K562 (cell line): ENCODE data around the gene WNK2. TPM values are rescaled to one million over a fixed set of nuclear protein-coding genes. Genes with fewer than 3 reads are reported as not detected.

Experiments
- ATAC-seq: fragments of 200-7000 bp; cut with Tn5 transposase; 3 replicates; pipeline ENCODE4 v1.9.1; 2020; ENCODE audit warnings: moderate library complexity
- BruUV-seq: library from RNA; stranded (reverse); fragments of 400-500 nt; replicated peaks from 2 replicates; lab custom pipeline; 2021; lab: Mats Ljungman, UMichigan
- CTCF ChIA-PET: fragments of 300-600 bp; formaldehyde crosslinking; extraction: SDS; loops from one replicate; lab custom pipeline; 2021; ENCODE audit warnings: low intra/inter-chr PET ratio; lab: Yijun Ruan, JAX
- POLR2A ChIA-PET: fragments of 300-600, 350-650 bp; sonication (Branson Sonifier 250); formaldehyde crosslinking; extraction: SDS; loops from one replicate; lab custom pipeline; 2021; ENCODE audit warnings: antibody characterized with exemption, inconsistent platforms; lab: Yijun Ruan, JAX
- DNase-seq, 4 experiments: peaks; one replicate each; pipeline versions ENCODE4 v3.0.0 to v3.0.0-alpha.2; 2011 to 2018; ENCODE audit warnings: low spot score in 3 of 4, mixed read lengths in 3 of 4; ENCODE audit errors: extremely low read depth in 1 of 4
- FAIRE-seq: peaks from 2 replicates; lab custom pipeline; 2011; peaks lifted over from hg19 to GRCh38; lab: Jason Lieb, UNC
- H2AFZ ChIP-seq: 2 replicates; pipeline ENCODE4 v1.6.0; 2011; ENCODE audit warnings: low read depth, low read length, control low read depth, inconsistent platforms
- H3K27ac ChIP-seq: fragments of 200-600 bp; 3 replicates; pipeline ENCODE4 v1.8.0; 2011; ENCODE audit warnings: low read depth, mild to moderate bottlenecking, control low read depth, inconsistent platforms, low read length, moderate library complexity, mixed read lengths; ENCODE audit errors: extremely low read depth
- H3K27me3 ChIP-seq, 2 experiments: fragments of 300-600 bp in 1 of 2; 2 replicates in 1 of 2; 3 replicates in 1 of 2; pipeline versions ENCODE4 v1.6.0 to v1.8.0; 2011; ENCODE audit warnings: inconsistent platforms in 2 of 2, low read length in 2 of 2, mild to moderate bottlenecking in 1 of 2, mixed read lengths in 1 of 2, moderate library complexity in 1 of 2; ENCODE audit not compliant: control insufficient read depth in 2 of 2, insufficient read depth in 2 of 2
- H3K36me3 ChIP-seq: fragments of 300-600 bp; 3 replicates; pipeline ENCODE4 v1.8.0; 2011; ENCODE audit warnings: mild to moderate bottlenecking, low read length, inconsistent platforms; ENCODE audit not compliant: control insufficient read depth, insufficient read depth
- H3K4me1 ChIP-seq, 2 experiments: fragments of 200-600 bp in 1 of 2; replicated peaks in 1 of 2; 2 replicates in 1 of 2; 3 replicates in 1 of 2; pipeline versions ENCODE4 v1.5.1 to v1.8.0; 2011; ENCODE audit warnings: inconsistent platforms in 2 of 2, low read length in 2 of 2, mild to moderate bottlenecking in 1 of 2, mixed read lengths in 1 of 2, moderate library complexity in 1 of 2; ENCODE audit not compliant: control insufficient read depth in 2 of 2, insufficient read depth in 2 of 2
- H3K4me2 ChIP-seq: 2 replicates; pipeline ENCODE4 v1.6.1; 2011; ENCODE audit warnings: low read length, control low read depth, inconsistent platforms, mixed read lengths; ENCODE audit not compliant: insufficient read depth
- H3K4me3 ChIP-seq: fragments of 200-600 bp; sonication (generic), shearing (Covaris generic); 2 replicates; pipeline ENCODE4 v1.5.1; 2016; ENCODE audit warnings: control low read depth, inconsistent platforms
- H3K79me2 ChIP-seq: fragments of 200-600 bp; 3 replicates; pipeline ENCODE4 v1.8.0; 2011; ENCODE audit warnings: low read length, inconsistent platforms; ENCODE audit not compliant: control insufficient read depth, insufficient read depth
- H3K9ac ChIP-seq, 2 experiments: 2 replicates each; pipeline versions ENCODE4 v1.6.0 to v1.6.1; 2011; ENCODE audit warnings: low read depth in 2 of 2, low read length in 2 of 2, control low read depth in 1 of 2, inconsistent platforms in 1 of 2, mild to moderate bottlenecking in 1 of 2, mixed read lengths in 1 of 2; ENCODE audit not compliant: insufficient read depth in 1 of 2
- H3K9me1 ChIP-seq: one replicate; pipeline ENCODE4 v1.6.0; 2011; ENCODE audit warnings: inconsistent platforms, mild to moderate bottlenecking, low read length, moderate library complexity; ENCODE audit not compliant: control insufficient read depth, insufficient read depth
- H3K9me3 ChIP-seq: replicated peaks from 2 replicates; pipeline ENCODE4 v1.5.1; 2011; ENCODE audit warnings: low read depth, low read length, inconsistent platforms; ENCODE audit not compliant: control insufficient read depth, insufficient read depth
- H4K20me1 ChIP-seq: replicated peaks from 2 replicates; pipeline ENCODE4 v1.6.1; 2011; ENCODE audit warnings: low read length, inconsistent platforms, mixed read lengths; ENCODE audit not compliant: control insufficient read depth, insufficient read depth
- ESRRB ChIP-seq: fragments of 250-450 bp; sonication (Bioruptor Pico); IDR thresholded peaks from 2 replicates; pipeline ENCODE4 v1.5.0; 2020; ENCODE audit warnings: mild to moderate bottlenecking, moderate library complexity, borderline replicate concordance
- GATA2 ChIP-seq: sonication (generic); formaldehyde crosslinking; IDR thresholded peaks from 2 replicates; pipeline ENCODE4 v1.4.0; 2020; ENCODE audit warnings: mild to moderate bottlenecking, missing genetic modification reagents
- HNRNPH1 ChIP-seq: fragments of 200-400 bp; formaldehyde crosslinking; optimal IDR thresholded peaks from 2 replicates; pipeline ENCODE3; 2017; ENCODE audit warnings: low read depth, mild to moderate bottlenecking, low read length, moderate library complexity
- MAFF ChIP-seq: IDR thresholded peaks from 2 replicates; pipeline ENCODE4 v1.6.1; 2012; ENCODE audit warnings: low read length, improper control_type of control experiment
- MCM7 ChIP-seq, 2 experiments: fragments of 450-650 bp; IDR thresholded peaks; 2 replicates each; pipeline ENCODE4 v1.6.1; 2016 to 2018
- MEF2D ChIP-seq: conservative IDR thresholded peaks from 2 replicates; pipeline ENCODE4 v1.6.1; 2016; ENCODE audit warnings: low read depth, missing genetic modification characterization, missing compliant biosample characterization
- MTA3 ChIP-seq: fragments of 450-650 bp; formaldehyde crosslinking; IDR thresholded peaks from 2 replicates; pipeline ENCODE4 v1.6.1; 2017; ENCODE audit warnings: mild to moderate bottlenecking, borderline replicate concordance
- NCOA6 ChIP-seq: fragments of 450-650 bp; IDR thresholded peaks from 2 replicates; pipeline ENCODE4 v1.6.1; 2017; ENCODE audit warnings: mild to moderate bottlenecking
- NONO ChIP-seq, 2 experiments: fragments of 200-400 bp in 1 of 2; fragments of 450-650 bp in 1 of 2; formaldehyde crosslinking in 1 of 2; IDR thresholded peaks; 2 replicates each; pipeline ENCODE4 v1.6.1; 2017; ENCODE audit warnings: low read depth in 2 of 2, mild to moderate bottlenecking in 2 of 2, moderate library complexity in 2 of 2, low read length in 1 of 2
- NR2C2 ChIP-seq, 2 experiments: fragments of 200-800 bp in 1 of 2; sonication (Bioruptor generic) in 1 of 2; sonication (generic) in 1 of 2; formaldehyde crosslinking in 1 of 2; IDR thresholded peaks; 2 replicates each; pipeline versions ENCODE4 v1.6.1 to v1.8.0; 2016 to 2022; ENCODE audit warnings: mild to moderate bottlenecking in 1 of 2, missing compliant biosample characterization in 1 of 2, missing genetic modification characterization in 1 of 2, missing genetic modification reagents in 1 of 2
- SAFB ChIP-seq: fragments of 200-400 bp; formaldehyde crosslinking; IDR thresholded peaks from 2 replicates; pipeline ENCODE4 v1.6.1; 2017; ENCODE audit warnings: low read depth, low read length, borderline replicate concordance
- TCF3 ChIP-seq: sonication (generic); formaldehyde crosslinking; IDR thresholded peaks from 2 replicates; pipeline ENCODE4 v1.4.0; 2020; ENCODE audit warnings: mild to moderate bottlenecking, missing genetic modification reagents
- THAP7 ChIP-seq: fragments of 250-450 bp; sonication (Bioruptor Pico); IDR thresholded peaks from 2 replicates; pipeline ENCODE4 v1.5.0; 2021
- ZNF282 ChIP-seq: sonication (generic); formaldehyde crosslinking; IDR thresholded peaks from 2 replicates; pipeline ENCODE4 v1.8.1; 2023; ENCODE audit warnings: missing genetic modification reagents
- ZNF3 ChIP-seq: fragments of 250-450 bp; sonication (Bioruptor Pico); IDR thresholded peaks from 2 replicates; pipeline ENCODE4 v1.5.0; 2021; ENCODE audit warnings: mild to moderate bottlenecking, moderate library complexity
- ZNF436 ChIP-seq: fragments of 250-450, 450-650 bp; sonication (Bioruptor Pico); formaldehyde crosslinking; IDR thresholded peaks from 2 replicates; pipeline ENCODE4 v1.7.0; 2020; ENCODE audit warnings: mild to moderate bottlenecking
- WGBS: fragments of 100-300 bp; shearing (Covaris generic); methylation state at CpG from one replicate; pipeline ENCODE4 v1.1.6; 2016; ENCODE audit warnings: low coverage, mixed read lengths; ENCODE audit not compliant: insufficient coverage; ENCODE audit errors: missing lambda C conversion rate; 5-methylcytosine and 5-hydroxymethylcytosine counted together
- in situ Hi-C: fragments of 300-500 bp; cut with MboI; formaldehyde crosslinking; loops from 4 replicates; pipeline ENCODE4 v1.15.0; 2018; ENCODE audit warnings: inconsistent platforms, mixed read lengths
- intact Hi-C: fragments of 100-400 bp; cut with micrococcal nuclease; formaldehyde crosslinking; loops from 2 replicates; pipeline ENCODE4 v1.14.2; 2022
- polyA plus RNA-seq, 8 experiments: library from polyadenylated mRNA; depleted of rRNA in 4 of 8; stranded (reverse) in 5 of 8; unstranded in 3 of 8; fragments of >200 nt; fragmentation: Nextera tagmentation in 2 of 8; fragmentation: Illumina TruSeq in 1 of 8; extraction: Ambion mirVana in 2 of 8; extraction: Trizol in 1 of 8; gene quantifications; 2 replicates each; pipeline versions ENCODE4 v1.2.1 to v1.2.3, GENCODE V29; 2011 to 2014; ENCODE audit warnings: inconsistent platforms in 1 of 8, missing spikeins in 1 of 8
- total RNA-seq, 7 experiments: library from RNA; depleted of rRNA in 6 of 7; stranded (reverse); fragments of >200 nt in 6 of 7; fragmentation: Illumina TruSeq in 2 of 7; extraction: Trizol in 2 of 7; gene quantifications; 2 replicates each; pipeline versions ENCODE4 v1.2.1 to v1.2.3, GENCODE V29; 2011 to 2021; ENCODE audit warnings: low replicate concordance in 1 of 7
- TF ChIP-seq, protein P1 (sequence below): sonication (generic); formaldehyde crosslinking; IDR thresholded peaks from 2 replicates; pipeline ENCODE4 v1.8.1; 2023; ENCODE audit warnings: mild to moderate bottlenecking, missing genetic modification reagents

WNK2 gene
- total and polyA plus RNA-seq, 9 of the 15 experiments (the other 6 are each of a cell fraction or from before 2014, with no cell fraction given), result 0.36 to 3.3 (median 0.64) TPM; not detected in 2

DNA sequence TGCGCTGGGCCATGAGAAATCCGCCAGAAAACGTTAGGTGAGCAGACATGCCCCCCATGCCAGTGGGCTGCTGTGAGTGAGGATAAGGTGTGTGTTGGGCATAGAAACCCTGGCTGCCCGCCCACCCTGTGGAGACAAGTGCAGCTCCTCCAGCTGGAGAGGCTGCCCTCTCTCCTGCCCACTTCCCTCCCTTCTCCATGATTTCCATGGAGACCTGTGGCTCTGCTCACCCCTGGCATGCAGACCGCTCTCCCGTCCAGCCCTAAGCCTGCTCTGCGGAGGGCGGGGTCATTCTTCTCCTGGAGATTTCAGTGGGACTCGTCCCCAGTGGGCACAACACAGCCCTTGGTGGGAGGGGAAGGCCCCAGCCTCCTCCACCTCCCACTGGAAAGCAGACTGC lies 134.5 kb downstream of the WNK2 start:
- in situ Hi-C loops (loop anchor here (25.0 kb wide), 1 partner anchor 306 kb away; no protein-coding TSS in a partner anchor), intact Hi-C loops (no loop called here)
- no peaks in the 10 kb centered on the region for H3K36me3 ChIP-seq
- H3K9ac ChIP-seq, result no peak overlapping the region
- H3K27ac ChIP-seq, result no peak overlapping the region
- peaks cover 0 to 14% of the 10 kb centered on the region in 2 experiments; a peak in 1 of 5 replicates for H3K4me1 ChIP-seq
- FAIRE-seq, result no peak
- no peaks in the 10 kb centered on the region for H3K9me3 ChIP-seq
- BruUV-seq, result no TSS peak
- H3K9me1 ChIP-seq, result no peaks in the 10 kb centered on the region
- H4K20me1 ChIP-seq, result no peaks in the 10 kb centered on the region
- H3K79me2 ChIP-seq, result no peaks in the 10 kb centered on the region
- H2AFZ ChIP-seq, result no peak overlapping the region
- TF ChIP-seq ZNF282 (CRISPR knock-in tag) (no peak), TCF3 (CRISPR knock-in tag) (no peak), MCM7 (IDR thresholded peaks at IDR 0.05) (no peak), MEF2D (tag) (no peak), THAP7 (no peak), ZNF436 (CRISPR knock-in tag) (no peak), ESRRB (CRISPR knock-in tag) (no peak), SAFB (no peak), NR2C2 (CRISPR knock-in tag; IDR thresholded peaks at IDR 0.05) (no peak), NR2C2 (tag; IDR thresholded peaks at IDR 0.05) (no peak), HNRNPH1 (no peak), MTA3 (no peak), NONO (IDR thresholded peaks at IDR 0.05; ENCODE audit: low read depth in 2 of 2, low read length in 1 of 2) (no peak), NCOA6 (no peak), MAFF (no peak), GATA2 (no peak), ZNF3 (CRISPR knock-in tag) (no peak)
- TF ChIP-seq, protein P1, sequence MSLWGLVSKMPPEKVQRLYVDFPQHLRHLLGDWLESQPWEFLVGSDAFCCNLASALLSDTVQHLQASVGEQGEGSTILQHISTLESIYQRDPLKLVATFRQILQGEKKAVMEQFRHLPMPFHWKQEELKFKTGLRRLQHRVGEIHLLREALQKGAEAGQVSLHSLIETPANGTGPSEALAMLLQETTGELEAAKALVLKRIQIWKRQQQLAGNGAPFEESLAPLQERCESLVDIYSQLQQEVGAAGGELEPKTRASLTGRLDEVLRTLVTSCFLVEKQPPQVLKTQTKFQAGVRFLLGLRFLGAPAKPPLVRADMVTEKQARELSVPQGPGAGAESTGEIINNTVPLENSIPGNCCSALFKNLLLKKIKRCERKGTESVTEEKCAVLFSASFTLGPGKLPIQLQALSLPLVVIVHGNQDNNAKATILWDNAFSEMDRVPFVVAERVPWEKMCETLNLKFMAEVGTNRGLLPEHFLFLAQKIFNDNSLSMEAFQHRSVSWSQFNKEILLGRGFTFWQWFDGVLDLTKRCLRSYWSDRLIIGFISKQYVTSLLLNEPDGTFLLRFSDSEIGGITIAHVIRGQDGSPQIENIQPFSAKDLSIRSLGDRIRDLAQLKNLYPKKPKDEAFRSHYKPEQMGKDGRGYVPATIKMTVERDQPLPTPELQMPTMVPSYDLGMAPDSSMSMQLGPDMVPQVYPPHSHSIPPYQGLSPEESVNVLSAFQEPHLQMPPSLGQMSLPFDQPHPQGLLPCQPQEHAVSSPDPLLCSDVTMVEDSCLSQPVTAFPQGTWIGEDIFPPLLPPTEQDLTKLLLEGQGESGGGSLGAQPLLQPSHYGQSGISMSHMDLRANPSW (CRISPR knock-in tag), result no peak
- TF ChIP-seq, all 486 proteins: peak for 0
- ChIA-PET POLR2A (interaction anchor here (0.8 to 1.3 kb wide), 2 partner anchors 10 to 151 kb away, joined by 3 read pairs; no protein-coding TSS in a partner anchor), CTCF (no interaction called here)
- DNase-seq (peak in 1 of 4 experiments; percentile 7), ATAC-seq (no peak)
- WGBS, result 1% methylated on average over 8 of the region's 9 CpGs
- Histone ChIP-seq H3K27me3 (peaks cover 18 to 68% of the 10 kb centered on the region in 2 experiments), H3K4me2 (no peak overlapping the region), H3K4me3 (no peak overlapping the region)
